Activated CD4-positive, CD25-positive, alpha-beta regulatory T cell treated with anti-CD3 and anti-CD28 coated beads, Interleukin-2, amount 50 U/mL, for 72 hours (primary cell): ENCODE measurements around the gene DPPA5.
A peak's percentile ranks its signal among the peaks of the same experiment; 100 is the strongest.
"Not testable (repeated sequence)": the region's sequence is repeated elsewhere in the genome, so short reads cannot be mapped to it uniquely, and the experiment has no call there.

ENCODE experiments used
- DNase-seq: peaks from one replicate; pipeline ENCODE4 v3.0.0; 2021

DPPA5 gene

DNA sequence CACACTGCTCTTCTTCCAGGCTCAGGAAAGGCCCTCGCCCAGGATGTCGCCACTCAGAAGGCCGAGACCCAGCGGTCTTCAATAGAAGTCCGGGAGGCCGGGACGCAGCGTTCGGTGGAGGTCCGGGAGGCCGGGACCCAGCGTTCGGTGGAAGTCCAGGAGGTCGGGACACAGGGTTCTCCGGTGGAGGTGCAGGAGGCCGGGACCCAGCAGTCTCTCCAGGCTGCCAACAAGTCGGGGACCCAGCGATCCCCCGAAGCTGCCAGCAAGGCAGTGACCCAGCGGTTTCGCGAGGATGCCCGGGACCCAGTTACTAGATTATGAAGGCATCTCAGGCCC is 9.4 kb upstream of the DPPA5 start:
- DNase-seq, result no peak

DNA sequence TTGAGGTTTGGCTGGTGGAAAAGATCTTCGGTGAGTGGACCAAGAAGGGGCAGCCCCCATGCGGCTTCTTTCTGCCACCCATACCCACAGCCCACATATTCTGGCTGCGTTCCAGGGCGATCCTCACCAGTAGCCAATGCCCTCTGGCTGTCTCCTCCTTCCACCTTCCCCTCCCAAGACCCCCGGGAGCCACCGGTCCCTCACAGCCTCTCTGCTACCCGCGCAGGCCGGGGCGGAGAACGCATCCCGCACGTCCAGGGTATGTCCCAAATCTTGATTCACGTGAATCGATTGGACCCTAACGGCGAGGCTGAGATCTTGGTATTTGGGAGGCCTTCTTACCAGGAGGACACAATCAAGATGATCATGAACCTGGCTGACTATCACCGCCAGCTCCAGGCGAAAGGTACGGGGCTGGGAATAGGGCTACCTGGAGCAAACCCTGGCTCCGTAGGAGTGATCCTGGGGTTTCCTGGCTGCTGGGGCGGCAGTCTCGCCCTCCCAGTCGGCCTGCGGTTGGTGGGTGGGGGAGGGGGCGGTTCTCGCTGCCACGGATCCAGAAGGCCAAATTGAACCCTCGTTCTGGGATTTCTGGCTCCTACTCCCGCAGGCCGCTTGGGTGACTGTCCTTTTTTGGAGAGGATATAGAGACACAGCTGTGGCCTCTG is 8.9 kb upstream of the DPPA5 start:
- DNase-seq, result no peak

DNA sequence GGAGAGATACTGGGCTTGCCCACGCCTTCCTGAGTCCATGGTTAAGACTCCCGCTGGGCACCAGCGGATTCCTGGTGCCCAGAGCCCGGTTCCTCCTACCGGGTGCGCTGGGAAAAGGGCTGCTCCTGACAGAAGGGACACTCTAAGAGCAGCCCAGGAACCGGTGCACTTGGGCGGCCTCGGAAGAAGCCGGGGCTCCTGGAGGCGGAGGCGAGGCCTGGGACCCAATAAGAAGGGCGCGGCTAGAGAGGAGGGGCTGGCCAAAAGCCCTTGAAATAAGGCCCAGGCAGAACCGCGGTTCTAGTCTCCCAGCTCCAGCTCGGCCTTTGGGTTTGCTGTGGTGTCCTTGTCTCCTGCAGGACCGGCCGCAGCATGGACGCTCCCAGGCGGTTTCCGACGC is 8.3 kb upstream of the DPPA5 start, which contains the start of gene KHDC3L:
TSS of gene KHDC3L (plus strand) at position 301 of the 400 bp plus-strand sequence. CDS start at position 373, 72 bp downstream.
- no peak for DNase-seq

DNA sequence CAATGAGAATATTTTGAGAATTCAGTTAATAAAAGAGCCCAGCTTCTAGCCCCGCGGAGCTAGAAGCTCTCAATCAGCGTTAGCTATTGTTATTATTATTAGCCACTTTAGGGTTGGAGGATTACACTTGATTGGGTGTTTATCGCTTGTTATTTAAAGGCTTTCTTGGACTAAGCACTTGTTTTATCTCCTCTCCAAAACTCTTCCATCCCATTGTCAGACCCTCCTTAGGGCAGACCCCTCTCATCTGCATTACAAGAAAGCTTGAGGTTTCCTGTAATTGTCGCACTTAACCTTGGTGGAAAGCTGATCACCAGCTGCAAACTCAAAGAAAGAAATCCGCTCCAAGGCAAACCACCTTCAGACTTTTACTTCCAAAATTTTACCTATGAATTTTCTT is 4.8 kb downstream of the DPPA5 start:
- DNase-seq, result no peak

DNA sequence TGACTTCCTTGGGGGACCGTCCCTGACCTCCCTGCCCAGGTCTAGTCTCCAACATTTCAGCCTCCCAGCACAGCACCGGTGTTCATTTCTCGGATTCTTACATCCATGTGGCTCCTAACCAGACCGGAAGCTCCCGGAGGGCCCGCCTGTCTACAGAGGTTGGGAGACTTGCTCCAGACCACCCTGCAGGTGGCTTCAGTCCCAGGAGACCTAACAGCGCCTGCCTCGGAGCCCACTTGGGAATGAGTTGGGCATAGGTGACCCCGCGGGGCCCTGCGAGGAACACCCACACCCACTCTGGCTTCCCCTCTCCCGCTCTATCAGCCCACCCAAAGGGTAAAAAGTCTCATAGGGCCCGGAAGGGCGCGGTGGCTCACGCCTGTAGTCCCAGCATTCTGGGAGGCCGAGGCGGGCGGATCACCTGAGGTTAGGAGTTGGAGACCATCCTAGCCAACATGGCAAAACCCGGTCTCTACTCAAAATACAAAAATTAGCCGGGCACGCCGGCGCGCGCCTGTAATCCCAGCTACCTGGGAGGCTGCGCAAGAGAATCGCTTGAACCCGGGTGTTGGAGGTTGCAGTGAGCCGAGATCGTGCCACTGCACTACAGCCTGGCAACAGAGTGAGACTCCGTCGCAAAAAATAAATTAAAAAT is 5.4 kb downstream of the DPPA5 start:
- no peak for DNase-seq

DNA sequence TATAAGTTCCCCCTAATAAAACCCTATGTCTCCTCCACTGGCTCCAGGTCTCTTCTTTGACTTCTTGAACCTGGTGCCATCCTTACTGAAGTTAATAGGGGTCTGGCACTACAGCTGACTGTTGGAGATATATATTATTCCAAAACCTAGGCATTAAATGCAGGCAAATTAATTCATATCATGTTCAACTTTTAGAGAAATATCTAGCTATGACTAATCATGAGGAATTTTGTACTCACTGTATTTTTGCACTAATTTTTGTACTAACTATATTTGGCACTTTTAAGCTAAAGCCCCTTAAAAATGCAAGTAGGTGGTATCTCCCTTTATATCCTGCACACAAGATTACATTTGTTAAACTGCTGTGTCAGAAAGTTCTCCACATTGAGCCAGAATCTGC is 10.9 kb downstream of the DPPA5 start:
- no peak for DNase-seq

- DNase-seq, result no peak
Observed at GRCh38 chr6:73342174-73342573, 11.9 kb downstream of the DPPA5 start.

DNA sequence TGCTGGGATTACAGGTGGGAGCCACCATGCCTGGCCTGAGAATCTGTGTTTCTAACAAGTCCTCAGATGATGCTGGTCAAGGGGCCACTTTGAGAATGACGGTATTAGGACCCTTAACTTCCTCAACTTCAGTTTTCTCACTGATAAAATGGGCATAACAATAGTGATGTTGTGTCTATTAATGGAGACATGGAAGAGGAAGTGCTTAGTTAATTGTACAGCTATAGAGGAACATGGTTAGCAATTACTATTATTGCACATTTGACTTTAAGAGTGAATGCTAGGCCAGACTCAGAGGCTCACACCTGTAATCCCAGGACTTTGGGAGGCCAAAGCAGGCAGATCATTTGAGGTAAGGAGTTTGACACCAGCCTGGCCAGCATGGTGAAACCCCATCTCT is 12.7 kb downstream of the DPPA5 start:
- no peak for DNase-seq

GRCh38 chr6:73340048-73340447 is 14.0 kb downstream of the DPPA5 start:
- no peak for DNase-seq

GRCh38 chr6:73339340-73339739 is 14.7 kb downstream of the DPPA5 start:
- DNase-seq, result no peak

DNA sequence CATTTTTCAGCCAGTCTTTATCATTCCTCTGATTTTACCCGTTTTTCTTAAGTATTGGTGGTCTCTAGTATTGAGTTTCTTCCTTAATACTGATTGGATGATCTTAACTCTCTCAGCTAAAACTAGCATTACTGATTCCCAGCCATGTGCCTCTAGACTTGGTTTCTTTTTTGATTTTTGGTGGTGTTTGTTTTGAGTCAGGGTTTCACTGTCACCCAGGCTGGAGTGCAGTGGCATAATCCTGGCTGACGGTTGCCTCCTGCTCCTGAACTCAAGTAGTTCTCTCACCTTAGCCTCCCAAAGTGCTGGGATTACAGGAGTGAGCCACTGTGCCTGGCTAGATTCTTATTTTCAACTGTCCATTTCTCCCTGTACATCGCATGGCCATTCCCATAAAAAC is 24.9 kb downstream of the DPPA5 start:
- no peak for DNase-seq

DNA sequence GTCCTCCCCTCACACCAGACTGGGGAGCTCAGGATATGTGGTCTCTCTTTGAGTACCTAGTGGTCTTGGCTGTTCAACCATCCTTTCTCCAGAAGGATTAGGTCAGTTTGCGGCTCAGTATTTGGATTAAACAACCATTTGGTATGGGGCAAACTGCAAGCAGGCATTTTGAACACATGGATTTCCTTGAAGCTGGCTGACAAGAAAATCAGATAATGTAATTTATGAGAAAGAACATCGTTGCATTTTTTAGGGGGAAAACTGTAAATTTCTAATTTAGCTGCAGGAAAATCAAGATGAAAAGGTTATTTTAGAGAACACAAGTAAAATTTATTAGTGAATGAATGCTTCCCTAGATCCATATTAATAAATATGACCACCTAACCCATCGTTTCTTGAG is 25.3 kb downstream of the DPPA5 start:
- no peak for DNase-seq

DNA sequence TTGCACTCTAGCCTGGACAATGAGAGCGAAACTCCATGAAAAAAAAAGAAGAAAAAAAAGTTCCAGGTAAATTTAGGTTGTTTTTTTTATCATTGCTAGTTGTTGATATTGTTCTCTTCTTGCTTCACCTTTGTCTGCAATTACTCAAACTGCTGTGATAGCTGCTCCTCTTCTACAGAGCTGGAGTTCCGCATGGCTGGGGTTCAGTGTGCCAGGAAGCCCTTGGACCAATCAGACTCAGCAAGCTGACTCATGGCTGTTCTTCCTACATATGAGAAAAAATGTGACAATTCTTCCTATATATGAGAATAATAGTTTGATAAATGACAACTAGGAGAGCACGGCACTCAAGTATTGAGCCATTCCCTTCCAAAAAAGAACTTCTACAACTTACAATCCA is 28.4 kb downstream of the DPPA5 start:
- DNase-seq, result no peak

- DNase-seq, result no peak
Observed at GRCh38 chr6:73323323-73323722, 30.8 kb downstream of the DPPA5 start.

GRCh38 chr6:73314577-73315492 is 39.2 kb downstream of the DPPA5 start:
- no peak for DNase-seq

GRCh38 chr6:73310503-73310845 is 43.6 kb downstream of the DPPA5 start:
- not testable (repeated sequence) for DNase-seq

- DNase-seq, result peak; percentile 71
Observed at GRCh38 chr6:73309785-73310502, 44.1 kb downstream of the DPPA5 start.

DNA sequence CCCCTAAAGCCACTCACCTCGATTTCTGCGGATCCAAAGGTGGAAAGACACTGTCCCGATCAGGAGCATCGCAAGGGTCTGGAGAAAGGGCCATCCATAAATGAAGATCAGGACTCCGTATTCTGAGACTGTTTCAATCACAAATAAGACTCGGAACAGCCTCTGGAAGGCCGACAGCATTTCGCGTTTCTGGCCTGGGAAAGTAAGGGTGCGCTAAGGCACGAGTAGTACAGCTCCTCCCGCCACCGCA is 44.6 kb downstream of the DPPA5 start:
- DNase-seq, result no peak

DNA sequence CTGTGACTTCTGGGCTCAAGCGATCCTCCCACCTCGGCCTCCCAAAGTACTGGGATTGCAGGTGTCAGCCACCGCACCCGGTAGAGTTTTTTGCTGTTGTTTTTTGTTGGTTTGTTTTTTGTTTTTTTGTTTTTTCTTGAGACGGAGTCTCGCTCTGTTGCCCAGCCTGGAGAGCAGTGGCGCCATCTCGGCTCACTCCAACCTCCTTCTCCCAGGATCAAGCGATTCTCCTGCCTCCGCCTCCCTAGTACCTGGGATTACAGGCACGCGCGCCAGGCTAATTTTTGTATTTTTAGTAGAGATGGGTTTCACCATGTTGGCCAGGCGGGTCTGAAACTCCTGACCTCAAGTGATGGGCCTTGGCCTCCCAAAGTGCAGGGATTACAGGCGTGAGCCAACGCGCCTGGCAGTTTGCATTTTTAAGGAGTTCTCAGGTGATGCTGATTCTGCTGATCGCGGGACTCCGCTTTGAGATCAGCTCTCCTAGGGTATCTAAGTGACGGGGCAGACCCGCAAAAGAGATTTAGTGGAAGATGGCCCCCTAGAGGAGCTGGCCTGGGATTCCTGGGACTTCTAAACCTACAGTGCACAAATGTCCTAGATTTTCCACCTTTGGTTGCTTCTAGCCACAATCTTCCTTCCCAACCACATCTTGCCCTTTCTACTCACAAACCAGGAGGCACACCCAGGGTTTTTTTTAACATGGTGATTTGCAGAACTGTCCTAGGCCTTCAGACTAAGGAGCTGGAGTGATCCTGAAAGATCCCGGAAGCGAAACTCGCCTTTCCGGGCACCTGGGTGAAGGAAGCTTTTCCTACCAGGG is 45.2 kb downstream of the DPPA5 start:
- no peak for DNase-seq

DNA sequence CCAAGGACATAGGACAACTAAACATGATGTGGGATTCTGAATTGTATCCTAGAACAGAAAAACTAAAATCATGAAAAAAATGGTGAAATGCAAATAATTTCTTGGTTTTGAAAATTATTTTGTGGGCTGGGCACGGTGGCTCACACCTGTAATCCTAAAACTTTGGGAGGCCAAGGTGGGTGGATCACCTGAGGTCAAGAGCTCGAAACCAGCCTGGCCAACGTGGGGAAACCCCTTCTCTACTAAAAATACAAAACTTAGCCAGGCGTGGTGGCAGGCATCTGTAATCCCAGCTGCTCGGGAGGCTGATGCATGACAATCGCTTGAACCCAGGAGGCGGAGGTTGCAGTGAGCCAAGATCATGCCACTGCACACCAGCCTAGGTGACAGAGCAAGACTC is 50.3 kb downstream of the DPPA5 start:
- DNase-seq, result not testable (repeated sequence)
